Measurements from ENCODE around the gene TENM4. TPM values are rescaled to one million over a fixed set of nuclear protein-coding genes. Genes with fewer than 3 reads are reported as not detected.

The TENM4 gene
- total RNA-seq, 1 donor from 2014 or later: not detected

GRCh38 chr11:78868563-78868962 is 572.3 kb downstream of the TENM4 start:
- no peak for DNase-seq (ENCODE audit: low read depth in 2 of 2)

DNA sequence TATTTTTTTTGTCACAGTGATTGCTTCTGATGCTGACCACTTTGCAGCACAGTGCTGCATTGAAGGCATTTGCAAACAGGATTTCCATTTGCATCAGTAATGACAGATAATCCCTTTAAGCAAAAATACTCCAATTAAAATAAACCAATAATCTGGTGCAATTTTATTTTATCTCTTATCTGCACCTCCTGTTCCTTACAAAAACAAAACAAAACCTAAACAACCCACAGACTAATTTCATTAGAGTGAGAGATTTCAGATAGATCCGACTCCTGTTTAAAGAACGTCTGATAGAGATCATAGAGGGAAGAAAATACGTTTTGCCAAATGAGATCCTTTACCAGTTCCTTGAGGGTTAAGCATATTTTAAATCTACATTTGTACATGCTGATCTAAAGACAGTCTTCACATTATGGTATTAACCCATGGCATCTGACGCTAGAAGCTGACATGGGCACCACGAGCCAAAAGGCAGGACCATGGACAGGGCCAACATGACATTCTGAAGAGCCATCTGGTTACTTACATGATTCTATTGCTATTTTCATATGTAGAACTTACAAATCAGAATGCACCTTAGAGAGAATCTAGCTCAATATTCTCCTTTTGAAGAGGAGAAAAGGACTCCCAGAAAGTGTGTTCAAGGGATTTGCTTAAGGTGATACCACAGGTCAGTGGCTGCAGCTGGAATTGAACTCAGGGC is 580.0 kb downstream of the TENM4 start:
- peak; percentile 23 to 44 for DNase-seq (ENCODE audit: low read depth in 2 of 2)

GRCh38 chr11:78857688-78858087 is 583.1 kb downstream of the TENM4 start:
- no peak for DNase-seq (ENCODE audit: low read depth in 2 of 2)

DNA sequence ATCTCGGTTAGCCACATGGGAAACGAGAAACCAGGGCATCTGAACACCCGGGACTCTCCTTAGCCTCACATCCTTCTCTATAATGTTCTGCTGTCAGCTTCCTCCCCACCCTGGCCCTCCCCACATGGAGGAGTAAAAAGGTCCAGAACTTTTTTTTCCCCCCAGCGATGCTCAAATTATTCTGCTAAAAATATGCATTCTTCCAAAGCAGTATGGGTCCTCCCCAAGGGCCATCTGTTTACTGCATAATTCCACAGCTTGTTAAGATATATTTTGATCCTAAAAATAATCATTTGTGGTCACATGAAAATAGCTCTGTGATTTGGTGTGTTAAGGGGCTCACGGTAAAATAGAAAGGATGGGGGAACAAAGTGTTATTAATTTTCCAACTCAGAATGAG is 584.6 kb downstream of the TENM4 start:
- no peak for DNase-seq (ENCODE audit: low read depth in 2 of 2)

GRCh38 chr11:78855116-78855515 is 585.7 kb downstream of the TENM4 start:
- DNase-seq (ENCODE audit: low read depth in 2 of 2): no peak

GRCh38 chr11:78853521-78853920 is 587.3 kb downstream of the TENM4 start:
- DNase-seq (ENCODE audit: low read depth in 2 of 2): no peak

- no peak for DNase-seq (ENCODE audit: low read depth in 2 of 2)
These were observed 588.8 kb downstream of the TENM4 start for GRCh38 chr11:78851878-78852586.

GRCh38 chr11:78850078-78850477 is 590.8 kb downstream of the TENM4 start:
- DNase-seq (ENCODE audit: low read depth in 2 of 2): no peak

DNA sequence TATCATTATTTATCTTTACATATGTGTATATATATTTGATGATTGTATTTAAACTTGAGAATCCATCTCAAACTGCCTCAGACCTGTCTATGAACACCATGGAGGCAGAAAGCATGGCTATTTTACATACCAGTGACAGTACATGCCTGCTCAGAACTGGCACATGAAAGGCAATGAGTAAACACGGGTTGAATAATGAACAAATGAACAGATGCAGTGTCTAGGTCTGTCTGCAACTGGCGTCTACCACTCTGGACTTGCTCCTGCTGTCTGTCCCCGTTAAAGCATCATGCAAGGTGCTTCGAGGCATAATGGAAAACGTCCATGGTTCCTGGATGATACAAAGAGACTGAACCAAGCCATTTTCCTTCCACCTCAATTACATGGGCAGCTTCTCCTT is 594.6 kb downstream of the TENM4 start:
- no peak for DNase-seq (ENCODE audit: low read depth in 2 of 2)

DNA sequence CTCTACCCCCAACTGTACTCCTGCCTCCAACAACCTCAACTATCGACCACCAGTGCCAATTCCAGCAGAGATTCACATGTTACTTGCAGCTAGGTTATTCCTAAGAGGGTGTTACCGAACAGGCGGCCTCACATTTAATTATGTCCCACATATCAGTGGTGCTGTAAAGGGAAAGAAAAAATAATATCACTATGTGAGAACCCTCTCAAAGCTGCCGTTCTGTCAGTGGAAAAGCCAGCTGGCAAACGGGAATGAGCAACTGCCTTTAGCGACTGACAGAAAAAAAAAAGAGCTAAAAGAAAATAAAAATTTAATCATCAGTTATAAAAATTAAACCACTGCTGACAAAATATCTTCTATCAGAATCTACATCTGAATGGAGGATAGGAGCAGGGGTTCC is 595.3 kb downstream of the TENM4 start:
- no peak for DNase-seq (ENCODE audit: low read depth in 2 of 2)

DNA sequence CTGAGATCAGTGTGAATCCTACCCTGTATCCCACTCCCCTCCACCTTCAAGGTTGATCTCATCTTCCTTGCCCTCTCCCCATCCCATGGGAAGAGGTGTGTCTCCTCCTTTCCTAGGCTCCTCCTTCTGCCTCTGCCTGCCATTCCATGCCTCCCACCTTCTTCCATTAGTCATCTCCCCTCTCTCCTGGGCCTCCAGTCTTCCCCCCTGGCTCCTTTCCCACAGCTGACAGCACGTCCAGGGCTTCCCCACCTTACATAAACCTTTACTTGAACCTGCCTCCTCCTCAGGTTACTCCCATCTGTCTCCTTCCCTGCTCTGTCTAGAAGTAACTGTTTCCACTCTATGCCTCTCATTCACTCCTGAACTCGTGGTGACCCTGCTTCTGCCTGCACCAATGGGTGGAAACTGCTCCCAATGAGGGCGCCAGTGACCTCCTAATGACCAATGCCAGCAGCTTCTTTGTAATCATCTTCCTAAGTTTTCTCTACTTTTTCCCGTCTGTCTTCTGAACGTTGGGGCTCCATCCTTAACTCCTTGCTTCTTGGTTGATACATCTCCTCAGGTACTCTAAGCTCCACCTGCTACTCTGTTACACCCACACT is 599.3 kb downstream of the TENM4 start:
- DNase-seq (ENCODE audit: low read depth in 2 of 2): no peak

- no peak for DNase-seq (ENCODE audit: low read depth in 2 of 2)
These were observed 600.2 kb downstream of the TENM4 start for GRCh38 chr11:78840623-78841022.

- no peak for DNase-seq (ENCODE audit: low read depth in 2 of 2)
These were observed 600.6 kb downstream of the TENM4 start for GRCh38 chr11:78840200-78840599.

- no peak for DNase-seq (ENCODE audit: low read depth in 2 of 2)
These were observed 602.4 kb downstream of the TENM4 start for GRCh38 chr11:78838417-78838816.

- DNase-seq (ENCODE audit: low read depth in 2 of 2): no peak
These were observed 605.2 kb downstream of the TENM4 start for GRCh38 chr11:78835646-78836045.

- no peak for DNase-seq (ENCODE audit: low read depth in 2 of 2)
These were observed 605.9 kb downstream of the TENM4 start for GRCh38 chr11:78834886-78835285.

DNA sequence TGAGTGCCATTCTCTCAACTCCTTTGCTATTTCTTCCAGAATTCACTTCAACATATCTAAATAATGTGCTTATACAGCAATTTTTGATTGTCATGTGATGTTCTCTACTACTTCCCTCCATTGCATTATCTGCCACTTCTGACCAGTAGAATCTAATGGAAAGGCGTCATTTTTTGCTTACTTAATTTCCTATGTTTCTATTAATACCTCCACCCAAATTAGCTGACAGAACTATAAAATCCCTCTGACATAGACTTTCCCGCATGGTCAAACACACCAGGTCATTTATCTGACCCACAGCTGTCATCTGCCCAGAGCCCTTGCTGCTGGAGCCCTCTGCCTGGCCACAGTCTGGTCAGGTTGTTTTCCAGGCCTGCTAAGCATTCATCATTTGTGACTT is 607.6 kb downstream of the TENM4 start:
- DNase-seq (ENCODE audit: low read depth in 2 of 2): no peak

GRCh38 chr11:78832226-78832947 is 608.4 kb downstream of the TENM4 start:
- DNase-seq (ENCODE audit: low read depth in 2 of 2): no peak

DNA sequence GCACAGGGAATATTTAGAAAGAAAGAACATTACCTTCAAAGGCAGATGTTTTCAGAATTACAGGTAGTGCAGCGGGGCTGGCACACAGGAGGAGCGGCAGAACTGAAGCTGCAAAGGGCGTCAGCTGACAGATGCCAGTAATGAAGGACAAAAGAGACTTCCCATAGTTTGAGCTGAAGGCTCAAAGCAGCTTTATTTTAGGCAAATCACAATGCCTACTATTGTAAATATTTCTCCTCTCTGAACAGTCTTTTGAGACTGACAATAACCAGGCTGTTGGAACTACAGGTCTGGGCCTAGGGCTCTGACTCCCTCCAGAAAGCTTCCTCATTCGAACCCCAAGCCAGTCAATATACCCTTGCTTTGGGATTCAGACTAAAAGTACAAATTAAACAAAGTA is 609.3 kb downstream of the TENM4 start:
- DNase-seq (ENCODE audit: low read depth in 2 of 2): no peak

DNA sequence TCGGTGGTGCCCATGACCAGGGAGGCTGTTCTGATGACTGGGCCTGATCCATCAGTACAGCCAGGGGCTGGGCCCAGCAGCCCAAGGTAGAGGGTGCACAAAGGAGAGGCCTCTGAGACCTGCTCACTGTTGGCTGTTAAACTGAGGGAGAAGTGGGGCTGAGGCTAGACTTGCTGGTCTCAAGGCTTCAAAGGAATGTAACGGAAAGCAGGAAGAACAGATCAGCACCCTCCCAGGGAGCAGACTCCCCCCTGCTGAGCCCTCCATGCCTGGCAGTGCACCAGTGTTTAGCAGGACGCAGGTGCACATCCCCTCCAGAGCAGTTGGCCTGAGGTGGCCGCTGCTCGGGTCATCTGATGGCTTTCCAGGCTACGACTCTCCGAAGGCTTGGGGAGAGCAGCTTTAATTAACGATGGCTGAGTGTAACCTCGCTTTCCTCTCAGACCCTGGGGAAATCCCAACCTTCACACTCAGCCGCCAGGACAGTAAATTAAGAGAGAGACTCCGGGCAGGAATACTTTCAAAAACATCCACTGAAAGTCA is 610.5 kb downstream of the TENM4 start:
- no peak for DNase-seq (ENCODE audit: low read depth in 2 of 2)

GRCh38 chr11:78829146-78829545 is 611.7 kb downstream of the TENM4 start:
- no peak for DNase-seq (ENCODE audit: low read depth in 2 of 2)

- no peak for DNase-seq (ENCODE audit: low read depth in 2 of 2)
These were observed 612.2 kb downstream of the TENM4 start for GRCh38 chr11:78828676-78829075.

All from lung microvascular endothelial cell (primary cell).